Left lung (tissue), 14 donors: ENCODE measurements around the gene NDP. TPM values are rescaled to one million over a fixed set of nuclear protein-coding genes. Genes with fewer than 3 reads are reported as not detected.

Experiments used
- ATAC-seq: fragments of 200-7000 bp; cut with Tn5 transposase; one replicate; pipeline ENCODE4 v1.9.1; 2020; ENCODE audit warnings: moderate library complexity
- DNase-seq, 4 donors: peaks; one replicate each; pipeline ENCODE4 v3.0.0-alpha.2; 2013 to 2020
- H3K27ac ChIP-seq, 2 donors: fragments of 200-600 bp; sonication (generic) in 1 of 2; one replicate each; pipeline versions ENCODE4 v1.5.0 to v1.8.0; 2020 to 2021
- H3K27me3 ChIP-seq, 2 donors: fragments of 200-600 bp; sonication (generic) in 1 of 2; one replicate each; pipeline versions ENCODE4 v1.5.0 to v1.8.0; 2020 to 2021
- H3K36me3 ChIP-seq, 2 donors: fragments of 200-600 bp; sonication (generic) in 1 of 2; one replicate each; pipeline versions ENCODE4 v1.5.0 to v1.8.0; 2020 to 2021
- H3K4me1 ChIP-seq, 2 donors: fragments of 200-600 bp; one replicate each; pipeline ENCODE4 v1.8.0; 2021
- H3K4me3 ChIP-seq, 2 donors: fragments of 200-600 bp; sonication (generic) in 1 of 2; one replicate each; pipeline versions ENCODE4 v1.5.0 to v1.8.0; 2020 to 2021; ENCODE audit warnings: mild to moderate bottlenecking in 1 of 2
- H3K9me3 ChIP-seq, 2 donors: fragments of 200-600 bp; sonication (generic) in 1 of 2; one replicate each; pipeline versions ENCODE4 v1.5.0 to v1.8.0; 2020 to 2021
- CTCF ChIP-seq, 2 donors: fragments of 200-600 bp; sonication (generic) in 1 of 2; IDR thresholded peaks; one replicate each; pipeline versions ENCODE4 v1.5.0 to v1.8.0; 2021; ENCODE audit warnings: antibody characterized with exemption in 2 of 2
- intact Hi-C, 2 donors: fragments of 100-400 bp; cut with DNase I; formaldehyde crosslinking; loops; one replicate each; pipeline versions ENCODE4 v1.11.2 to v1.14.2; 2022
- long read RNA-seq, 12 donors: library from polyadenylated mRNA in 2 of 12; unstranded in 2 of 12; transcript quantifications; one replicate each; pipeline ENCODE4 v2.0.0 and lab custom pipeline, GENCODE V29; 2019 to 2026
- polyA plus RNA-seq, 6 donors: library from polyadenylated mRNA; unstranded; fragments of 120-200 nt; gene quantifications; one replicate each; pipeline ENCODE4 v1.2.1, GENCODE V29; 2013; ENCODE audit not compliant: insufficient read length in 6 of 6
- total RNA-seq, 2 donors: library from RNA; stranded (reverse); fragmentation: NEBNext Ultra II Directional; extraction: Animal tissue kit (Norgen Biotek cat#: 25700); gene quantifications; one replicate each; pipeline ENCODE4 v1.2.1, GENCODE V29; 2021
- donor health status: DM: no; HTN: yes; CAD: no.
- donor health status: DM: no; HTN: no; CAD: no.

NDP gene
- total RNA-seq (not detected), polyA plus RNA-seq (under 1 TPM; 0.21 to 0.52 (median 0.35) TPM)
- long read RNA-seq, donor 1, partial matches to known transcripts = 0 of 1 reads
- long read RNA-seq, donor 1, other reads (novel, unspliced or antisense) = 0 of 1 reads
- long read RNA-seq, donor 2 = 0 reads
- long read RNA-seq, donor 3 = 0 reads
- long read RNA-seq, donor 4 = 0 reads
- long read RNA-seq, donor 5, partial matches to known transcripts = 0 of 1 reads
- long read RNA-seq, donor 5, other reads (novel, unspliced or antisense) = 0 of 1 reads
- long read RNA-seq, donor 6 = 0 reads
- long read RNA-seq, donor 7, partial matches to known transcripts = 0 of 1 reads
- long read RNA-seq, donor 7, other reads (novel, unspliced or antisense) = 0 of 1 reads
- long read RNA-seq, donor 8 = 0 reads
- long read RNA-seq, donor 9 = 0 reads
- long read RNA-seq, donor 10 = 0 reads
- long read RNA-seq, donor 11, transcript NDP-203 (3 exons, 1,719 nt) = major isoform, 5 of 5 reads
- long read RNA-seq, donor 11, partial matches to known transcripts = 0 of 5 reads
- long read RNA-seq, donor 11, other reads (novel, unspliced or antisense) = 0 of 5 reads
- long read RNA-seq, donor 12, partial matches to known transcripts = 0 of 1 reads
- long read RNA-seq, donor 12, other reads (novel, unspliced or antisense) = 0 of 1 reads

GRCh38 chrX:43973249-43974099 is at the start of gene NDP:
Gene NDP (minus strand): TSS chrX:43973390. CDS start chrX:43958645, 14,745 bp downstream.
- no peaks in the 10 kb centered on the region for H3K36me3 ChIP-seq
- H3K27ac ChIP-seq = no peak within 1 kb of the TSS
- peak within 1 kb of the TSS in 1 of 2 donors; percentile 4 for H3K4me3 ChIP-seq
- ATAC-seq (peak; percentile 41), DNase-seq (peak in 1 of 4 donors; percentile 3)
- TF ChIP-seq CTCF (IDR thresholded peaks at IDR 0.05) = no peak
- no peaks in the 10 kb centered on the region for H3K4me1 ChIP-seq
- peaks cover 16 to 43% of the 10 kb centered on the region in 2 donors for H3K27me3 ChIP-seq
- H3K9me3 ChIP-seq = no peaks in the 10 kb centered on the region
- intact Hi-C loops = no loop called here

- H3K4me3 ChIP-seq = no peak overlapping the region
- no peaks in the 10 kb centered on the region for H3K9me3 ChIP-seq
- peaks cover 0 to 2% of the 10 kb centered on the region in 2 donors for H3K27me3 ChIP-seq
- TF ChIP-seq CTCF (IDR thresholded peaks at IDR 0.05) = no peak
- H3K36me3 ChIP-seq = no peaks in the 10 kb centered on the region
- no peak overlapping the region for H3K27ac ChIP-seq
- intact Hi-C loops = no loop called here
- DNase-seq = no peak
- ATAC-seq = no peak
- no peaks in the 10 kb centered on the region for H3K4me1 ChIP-seq
Observed at GRCh38 chrX:44022964-44023363, 49.8 kb upstream of the NDP start.

- ATAC-seq (no peak), DNase-seq (no peak)
- Histone ChIP-seq H3K27ac (no peak overlapping the region), H3K9me3 (no peaks in the 10 kb centered on the region), H3K4me3 (no peak overlapping the region), H3K27me3 (no peaks in the 10 kb centered on the region), H3K4me1 (no peaks in the 10 kb centered on the region), H3K36me3 (no peaks in the 10 kb centered on the region)
- TF ChIP-seq CTCF (IDR thresholded peaks at IDR 0.05) = no peak
- intact Hi-C loops = no loop called here
Observed at GRCh38 chrX:44020693-44021092, 47.5 kb upstream of the NDP start.

- intact Hi-C loops = no loop called here
- H3K27me3 ChIP-seq = no peaks in the 10 kb centered on the region
- no peaks in the 10 kb centered on the region for H3K4me1 ChIP-seq
- TF ChIP-seq CTCF (IDR thresholded peaks at IDR 0.05) = no peak
- no peaks in the 10 kb centered on the region for H3K36me3 ChIP-seq
- H3K9me3 ChIP-seq = no peaks in the 10 kb centered on the region
- H3K4me3 ChIP-seq = no peak overlapping the region
- DNase-seq (no peak), ATAC-seq (no peak)
- H3K27ac ChIP-seq = no peak overlapping the region
Observed at GRCh38 chrX:44019911-44020310, 46.7 kb upstream of the NDP start.
